HG03521 (cell line): ENCODE results near the gene ZNF780A.
"Not testable (repeated sequence)": the region's sequence is repeated elsewhere in the genome, so short reads cannot be mapped to it uniquely, and the experiment has no call there.

ENCODE experiments used
- ATAC-seq: cut with Tn5 transposase; IDR thresholded peaks from one replicate; pipeline ENCODE4 v1.9.1; 2021; ENCODE audit warnings: mild to moderate bottlenecking, moderate library complexity; ENCODE audit not compliant: unreplicated experiment

ZNF780A gene

DNA sequence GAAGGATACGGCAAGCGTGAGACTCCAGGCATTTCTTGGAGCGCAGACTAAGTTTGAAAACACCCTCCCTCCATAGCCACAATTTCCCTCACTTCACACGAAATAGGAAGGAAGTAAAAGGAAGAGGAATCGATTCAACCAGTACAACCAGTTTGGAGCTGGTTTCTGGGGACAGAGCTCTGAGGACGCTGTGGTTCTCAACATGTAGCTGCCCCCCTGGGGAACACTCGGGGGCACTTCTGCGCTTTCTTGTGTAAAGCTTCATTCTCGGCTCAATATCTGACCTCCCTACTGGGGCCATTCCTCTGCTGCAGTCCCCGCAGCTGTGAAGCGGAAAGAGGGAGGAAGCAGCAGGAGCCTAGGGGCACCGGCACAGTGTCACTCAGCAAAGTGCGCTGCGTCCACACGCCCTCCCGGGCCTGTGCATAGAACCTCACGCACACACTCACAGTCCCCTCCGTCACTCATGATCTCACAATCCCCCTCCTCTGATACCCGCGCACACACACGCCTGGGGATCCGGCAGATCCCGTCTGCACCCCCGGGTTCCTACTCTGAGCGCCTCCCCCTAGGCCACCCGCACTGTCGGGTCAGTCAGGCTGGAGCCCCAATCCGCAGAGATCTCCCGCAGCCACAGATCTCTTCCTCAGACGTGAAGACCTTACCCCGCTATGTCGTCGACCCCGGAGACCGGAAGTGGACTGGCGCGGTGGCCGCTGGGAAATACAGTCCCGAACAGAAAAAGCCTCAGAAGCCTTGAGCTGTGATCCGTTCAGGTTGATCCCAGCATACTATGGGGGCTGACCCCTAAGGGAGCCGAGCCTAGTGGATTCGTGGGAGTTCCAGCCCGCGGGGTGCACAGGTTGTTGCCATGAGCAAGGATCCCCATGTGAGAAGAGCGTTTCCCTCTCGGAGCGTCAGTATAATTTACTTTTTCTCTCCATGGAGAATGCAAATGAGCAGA lies at the start of gene ZNF780A:
Gene ZNF780A (minus strand): TSS at position 703 of the 964 bp plus-strand sequence. CDS start 6,190 bp downstream, outside the sequence.
- peak; percentile 55 for ATAC-seq

DNA sequence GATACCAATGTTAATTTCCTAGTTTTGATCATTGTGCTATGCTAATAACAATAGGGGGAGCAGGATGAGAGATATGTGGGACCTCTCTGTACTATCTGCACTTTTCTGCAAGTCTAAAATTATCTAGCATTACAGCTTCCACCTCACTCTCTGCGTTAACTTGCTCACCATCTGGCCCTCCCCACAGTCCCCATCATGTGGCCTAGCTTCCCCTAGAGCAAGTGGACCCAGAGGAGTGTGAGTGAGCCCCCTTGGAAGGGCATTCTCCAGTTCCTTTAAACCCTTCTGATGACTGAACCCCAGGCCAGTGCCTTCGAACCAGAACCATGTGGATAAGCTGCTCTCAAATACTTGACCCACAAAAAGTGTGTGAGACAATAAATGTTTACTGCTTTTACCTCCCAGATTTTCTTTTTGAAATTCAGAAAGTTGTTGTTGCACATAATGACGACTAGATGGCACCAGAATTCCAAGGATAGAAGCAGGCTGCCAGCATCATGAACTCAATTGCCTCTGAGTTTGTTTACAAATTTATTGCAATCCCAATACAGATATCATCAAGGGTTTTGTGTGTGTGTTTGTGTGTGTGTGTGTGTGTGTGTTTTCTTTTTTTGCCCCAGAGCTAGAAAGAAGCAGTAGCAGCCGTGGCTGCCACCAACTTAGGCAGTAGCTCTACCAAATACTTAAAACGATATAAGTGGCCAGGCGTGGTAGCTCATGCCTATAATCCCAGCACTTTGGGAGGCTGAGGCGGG lies 49.0 kb upstream of the ZNF780A start:
- ATAC-seq, result no peak

DNA sequence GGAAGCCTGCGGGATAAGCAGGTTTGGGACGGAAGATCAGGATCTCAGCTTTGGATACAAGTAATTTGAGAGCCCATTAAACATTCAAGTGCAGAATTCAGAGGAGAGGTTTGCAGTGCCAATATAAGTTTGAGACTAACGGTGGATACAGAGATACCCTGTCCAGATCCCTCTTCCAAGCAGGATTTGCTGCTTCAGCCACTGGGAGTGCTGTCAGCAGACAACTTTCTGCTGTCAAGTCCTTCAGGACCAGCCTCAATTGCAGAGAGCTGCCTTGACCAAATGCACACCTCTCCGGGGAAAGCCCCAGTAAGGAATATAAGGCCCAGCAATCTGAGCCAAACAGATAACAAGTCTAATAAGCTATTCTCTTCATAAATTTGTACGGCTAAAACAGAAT lies 46.1 kb upstream of the ZNF780A start:
- ATAC-seq, result no peak

DNA sequence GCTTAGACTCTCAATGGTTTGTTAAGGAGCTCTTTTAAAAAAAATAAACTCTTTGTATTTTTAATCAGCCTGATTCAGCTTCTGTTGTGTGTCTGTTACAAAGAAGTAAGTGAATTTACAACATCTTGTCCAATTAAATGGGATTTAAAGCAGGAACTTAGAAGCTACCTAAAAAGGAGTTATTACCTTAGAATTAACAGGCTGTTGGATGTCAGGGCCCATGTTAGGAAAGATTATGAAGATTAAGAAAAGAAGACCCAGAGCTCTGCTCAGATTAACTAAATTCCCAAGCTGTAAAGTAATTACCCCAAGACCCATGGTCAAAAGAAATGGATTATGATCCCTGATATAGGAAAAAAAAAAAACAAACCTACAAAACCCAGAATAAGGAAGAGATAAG lies 44.1 kb upstream of the ZNF780A start:
- ATAC-seq, result no peak

DNA sequence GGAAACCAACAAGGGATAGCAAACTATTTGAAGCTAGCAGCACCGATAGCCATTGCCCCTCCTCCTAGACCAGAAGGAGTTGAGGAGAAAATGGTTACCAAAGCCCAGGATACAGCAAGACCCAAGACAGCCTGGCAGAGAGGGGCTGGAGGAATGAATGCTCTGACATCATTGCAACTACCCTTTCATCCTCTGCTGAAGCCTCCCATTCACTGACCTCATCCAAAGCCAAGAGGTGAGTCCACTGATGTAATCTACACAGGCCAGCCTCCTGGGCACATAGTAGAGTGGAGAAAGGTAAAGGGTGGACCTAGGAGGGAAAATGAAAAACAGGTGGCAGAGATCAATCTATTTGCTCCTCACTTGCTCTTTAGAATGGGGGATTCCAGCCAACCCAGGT lies 42.7 kb upstream of the ZNF780A start:
- ATAC-seq, result no peak

DNA sequence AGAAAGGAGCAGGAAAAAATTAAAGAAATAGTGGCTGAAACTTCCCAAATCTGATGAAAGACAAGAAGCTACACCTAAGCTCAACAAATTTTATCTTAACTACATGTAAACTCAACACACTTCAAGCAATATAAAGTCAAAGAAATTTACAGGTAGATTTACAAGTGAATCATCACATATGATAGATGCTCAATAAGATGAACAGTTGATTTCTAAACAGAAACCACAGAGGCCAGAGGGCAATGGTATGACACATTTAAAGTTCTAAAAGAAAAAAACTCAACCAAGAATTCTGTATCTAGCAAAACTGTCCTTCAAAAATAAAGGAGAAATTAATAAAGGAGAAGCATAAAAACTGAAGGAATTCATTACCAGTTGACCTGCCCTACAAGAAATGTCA lies 39.3 kb upstream of the ZNF780A start:
- no peak for ATAC-seq

DNA sequence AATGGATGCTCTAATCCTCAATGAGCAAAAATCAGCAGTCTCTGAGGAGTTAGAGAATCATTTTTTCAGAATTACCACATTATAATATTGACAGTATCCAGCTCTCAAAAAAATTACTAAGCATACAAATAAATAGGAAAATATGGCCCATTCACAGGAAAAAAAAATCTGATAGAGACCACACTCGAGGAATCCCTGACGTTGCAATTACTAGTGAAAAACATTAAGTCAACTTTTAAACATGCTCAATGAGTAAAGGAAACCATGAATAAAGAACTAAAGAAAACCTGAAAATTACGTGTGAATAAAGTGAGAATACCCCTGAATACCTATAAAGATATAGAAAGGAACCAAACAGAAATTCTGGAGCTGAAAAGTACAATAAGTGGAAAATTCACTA lies 38.7 kb upstream of the ZNF780A start:
- no peak for ATAC-seq

DNA sequence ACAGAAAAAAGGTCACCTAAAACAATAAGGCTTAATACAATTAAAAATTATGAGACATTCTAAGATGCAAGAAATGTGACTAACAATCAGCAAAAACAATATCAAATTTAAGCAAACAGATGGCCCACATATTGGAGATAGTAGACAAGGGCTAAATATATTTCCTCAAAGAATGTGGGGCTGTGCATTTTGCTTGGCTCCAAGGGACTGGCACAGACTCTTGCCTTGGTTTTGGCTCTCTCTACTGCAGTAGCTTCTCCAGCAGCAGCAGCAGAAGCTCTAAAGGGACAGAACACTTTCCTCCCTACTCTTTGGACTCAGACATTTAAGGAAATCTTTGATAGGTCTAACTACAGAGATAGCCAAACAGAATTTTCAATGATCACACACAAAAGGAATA lies 38.2 kb upstream of the ZNF780A start:
- no peak for ATAC-seq

DNA sequence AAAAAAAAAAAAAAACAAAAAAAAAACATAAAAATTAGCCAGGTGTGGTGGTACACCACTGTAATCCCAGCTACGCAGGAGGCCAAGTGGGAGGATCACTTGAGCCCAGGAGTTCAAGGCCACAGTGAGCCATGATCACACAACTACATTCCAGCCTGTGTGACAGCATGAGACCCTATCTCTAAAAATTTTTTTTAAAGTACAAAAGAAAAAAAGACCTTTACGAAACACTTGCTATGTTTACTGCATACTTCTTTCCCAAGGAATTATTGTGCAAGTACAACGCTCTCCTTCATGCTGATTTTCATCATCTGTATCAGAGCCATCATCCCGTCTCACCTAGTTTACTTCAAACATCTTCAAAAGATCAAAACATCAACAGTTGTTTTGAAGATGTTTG lies 28.6 kb upstream of the ZNF780A start:
- ATAC-seq, result no peak

DNA sequence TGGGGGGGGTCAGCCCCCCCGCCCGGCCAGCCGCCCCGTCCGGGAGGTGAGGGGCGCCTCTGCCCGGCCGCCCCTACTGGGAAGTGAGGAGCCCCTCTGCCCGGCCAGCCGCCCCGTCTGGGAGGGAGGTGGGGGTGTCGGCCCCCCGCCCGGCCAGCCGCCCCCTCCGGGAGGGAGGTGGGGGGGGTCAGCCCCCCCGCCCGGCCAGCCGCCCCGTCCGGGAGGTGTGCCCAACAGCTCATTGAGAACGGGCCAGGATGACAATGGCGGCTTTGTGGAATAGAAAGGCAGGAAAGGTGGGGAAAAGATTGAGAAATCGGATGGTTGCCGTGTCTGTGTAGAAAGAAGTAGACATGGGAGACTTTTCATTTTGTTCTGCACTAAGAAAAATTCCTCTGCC lies 27.9 kb upstream of the ZNF780A start:
- not testable (repeated sequence) for ATAC-seq

DNA sequence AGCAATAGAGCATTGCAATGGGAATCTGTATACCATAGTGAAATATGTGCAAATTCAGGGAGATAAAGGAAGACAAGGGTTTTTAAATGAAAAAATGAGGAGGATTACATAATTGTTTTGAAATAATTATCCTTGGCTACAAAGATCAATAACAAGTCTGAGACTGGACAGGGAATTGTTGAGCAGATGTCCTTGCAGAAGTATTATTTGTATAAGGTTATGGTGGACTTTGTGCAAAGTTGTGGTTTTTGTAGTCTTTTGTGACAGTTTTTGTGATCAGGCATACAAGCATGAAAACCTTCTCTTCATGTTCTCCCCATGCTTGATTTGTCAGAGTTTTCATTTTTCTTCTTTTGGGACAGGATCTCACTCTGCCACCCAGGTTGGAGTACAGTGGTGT lies 25.3 kb upstream of the ZNF780A start:
- no peak for ATAC-seq

DNA sequence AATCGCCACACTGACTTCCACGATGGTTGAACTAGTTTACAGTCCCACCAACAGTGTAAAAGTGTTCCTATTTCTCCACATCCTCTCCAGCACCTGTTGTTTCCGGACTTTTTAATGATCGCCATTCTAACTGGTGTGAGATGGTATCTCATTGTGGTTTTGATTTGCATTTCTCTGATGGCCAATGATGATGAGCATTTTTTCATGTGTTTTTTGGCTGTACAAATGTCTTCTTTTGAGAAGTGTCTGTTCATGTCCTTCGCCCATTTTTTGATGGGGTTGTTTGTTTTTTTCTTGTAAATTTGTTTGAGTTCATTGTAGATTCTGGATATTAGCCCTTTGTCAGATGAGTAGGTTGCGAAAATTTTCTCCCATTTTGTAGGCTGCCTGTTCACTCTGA lies 23.4 kb upstream of the ZNF780A start:
- not testable (repeated sequence) for ATAC-seq

DNA sequence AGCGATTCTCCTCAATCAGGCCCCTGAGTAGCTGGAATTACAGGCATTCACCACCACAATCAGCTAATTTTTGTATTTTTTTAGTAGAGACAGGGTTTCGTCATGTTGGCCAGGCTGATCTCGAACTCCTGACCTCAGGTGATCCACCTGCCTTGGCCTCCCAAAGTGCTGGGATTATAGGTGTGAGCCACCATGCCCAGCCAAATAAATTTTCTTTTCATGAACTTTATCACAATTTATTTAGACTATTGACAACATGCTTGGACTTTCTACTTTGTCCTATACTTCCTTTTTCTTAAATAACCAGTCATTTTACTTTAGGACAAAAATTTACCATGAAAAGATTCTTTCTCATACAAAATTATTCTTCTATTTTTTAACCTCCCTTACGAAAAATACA lies 21.5 kb upstream of the ZNF780A start:
- ATAC-seq, result not testable (repeated sequence)

DNA sequence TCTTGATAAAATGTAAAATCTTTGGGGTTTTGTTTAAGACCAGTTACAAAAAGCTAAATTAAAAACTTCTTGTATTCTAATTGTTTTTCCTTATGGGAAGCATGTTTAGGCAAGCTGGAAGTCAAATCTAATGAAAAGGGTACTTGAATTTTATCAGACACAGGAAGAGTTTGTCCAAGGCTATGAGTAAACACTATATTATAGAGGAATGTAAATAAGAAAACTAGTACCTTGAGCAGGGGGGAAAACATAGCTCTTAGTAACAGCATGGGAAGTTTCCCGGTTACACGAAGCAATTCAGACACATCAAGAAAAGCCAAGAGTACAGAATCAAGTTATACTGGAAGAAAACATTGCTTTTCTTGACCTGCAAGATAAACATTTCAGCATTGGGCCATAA lies 19.8 kb upstream of the ZNF780A start:
- no peak for ATAC-seq

DNA sequence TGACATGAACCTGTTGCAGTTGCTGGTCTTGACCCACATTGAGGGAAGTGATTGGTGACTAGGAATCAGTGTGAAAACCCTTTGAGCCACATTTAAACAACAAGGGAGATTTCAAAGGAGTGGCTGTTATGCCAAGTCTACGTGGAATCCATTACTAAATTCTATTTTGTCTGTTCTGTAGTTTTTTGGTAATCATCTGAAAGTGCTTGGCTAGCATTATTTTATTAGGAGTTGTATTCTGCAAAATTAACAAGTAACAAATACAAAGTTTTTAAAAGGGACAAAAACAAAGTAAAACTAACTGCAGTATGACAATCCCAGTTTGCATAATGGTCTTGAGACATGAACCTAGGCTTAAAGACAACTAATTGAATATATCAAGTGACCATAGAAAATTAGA lies 14.0 kb upstream of the ZNF780A start:
- no peak for ATAC-seq

DNA sequence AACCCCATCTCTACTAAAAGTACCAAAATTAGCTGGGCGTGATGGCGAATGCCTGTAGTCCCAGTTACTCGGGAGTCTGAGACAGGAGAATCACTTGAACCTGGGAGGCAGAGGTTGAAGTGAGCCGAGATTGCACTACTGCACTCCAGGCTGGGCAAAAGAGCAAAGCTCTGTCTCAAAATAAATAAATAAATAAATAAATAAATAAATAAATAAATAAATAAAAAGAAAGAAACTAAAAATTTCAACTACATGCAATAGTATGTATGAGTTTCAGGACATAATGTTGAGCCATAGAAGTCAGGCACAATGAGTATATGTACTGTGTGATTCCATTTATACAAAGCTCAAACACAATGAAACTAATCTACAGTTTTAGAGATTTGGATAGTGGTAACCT lies 12.9 kb upstream of the ZNF780A start:
- ATAC-seq, result no peak

DNA sequence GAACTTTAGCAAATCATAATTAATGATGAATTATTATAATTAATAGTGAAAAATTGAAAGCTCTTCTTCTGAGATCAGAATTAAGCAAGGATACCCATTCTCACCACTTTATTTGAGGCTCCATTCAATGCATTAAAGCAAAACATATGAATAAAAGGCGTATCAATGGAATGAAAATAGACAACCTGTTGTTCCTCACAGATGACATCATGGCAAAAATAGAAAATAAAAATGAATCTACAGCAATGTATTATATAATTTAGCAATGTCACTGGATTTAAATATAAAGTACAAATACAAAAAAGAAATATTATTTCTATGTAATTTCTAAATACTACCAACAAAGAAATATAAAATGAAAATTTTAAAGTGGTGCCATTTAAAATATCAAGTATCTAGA lies 11.1 kb upstream of the ZNF780A start:
- ATAC-seq, result no peak

DNA sequence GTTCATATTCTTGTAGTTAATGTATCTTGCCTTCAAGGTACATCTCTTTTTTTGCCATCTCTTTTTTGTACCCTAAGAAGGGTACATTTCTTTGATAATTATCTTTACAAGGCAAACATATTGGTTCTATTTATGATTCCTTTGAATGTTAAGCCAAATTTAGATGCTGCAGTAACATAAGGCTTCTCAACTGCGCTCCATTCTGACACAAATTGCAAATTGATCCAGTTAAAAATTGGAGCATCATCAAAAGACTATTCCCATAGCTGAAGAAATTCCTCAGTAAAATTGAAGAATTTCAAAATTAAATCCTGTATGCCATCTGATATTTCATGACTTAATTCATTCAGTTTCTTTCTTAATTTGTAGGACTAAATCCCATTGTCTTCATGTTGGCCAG lies 2.7 kb upstream of the ZNF780A start:
- ATAC-seq, result no peak

DNA sequence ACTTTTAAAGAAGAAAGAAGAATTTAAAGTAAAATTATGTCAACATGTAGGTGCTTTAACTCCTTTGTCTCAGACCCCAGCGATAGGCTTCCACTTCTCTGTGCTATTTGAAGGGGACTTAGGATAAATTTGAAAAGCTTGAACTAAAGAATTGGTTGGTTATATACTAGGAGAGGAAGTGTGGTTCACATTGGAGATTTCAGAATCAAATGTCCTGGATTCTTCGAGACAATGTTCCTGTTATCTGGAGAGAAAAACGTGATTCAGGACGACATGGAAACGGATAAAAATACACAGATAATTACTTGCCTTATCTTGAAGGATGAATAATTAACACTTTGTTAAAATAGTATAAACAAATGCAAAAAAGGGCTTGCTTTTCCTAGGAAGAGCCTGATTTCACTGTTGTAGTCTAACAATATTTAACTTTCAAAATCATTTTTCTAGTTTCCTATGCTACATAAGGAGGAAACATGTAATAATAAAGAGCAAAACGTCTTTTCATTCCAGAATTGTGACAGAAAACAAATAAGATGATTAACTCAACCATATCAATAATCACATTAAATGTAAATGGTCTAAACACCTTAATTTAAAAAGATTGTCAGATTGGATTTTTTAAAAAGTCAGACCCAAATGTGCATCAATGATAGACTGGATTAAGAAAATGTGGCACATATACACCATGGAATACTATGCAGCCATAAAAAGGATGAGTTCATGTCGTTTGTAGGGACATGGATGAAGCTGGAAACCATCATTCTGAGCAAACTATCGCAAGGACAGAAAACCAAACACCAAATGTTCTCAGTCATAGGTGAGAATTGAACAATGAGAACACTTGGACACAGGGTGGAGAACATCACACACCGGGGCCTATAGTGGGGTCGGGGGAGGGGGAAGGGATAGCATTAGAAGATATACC lies 724 bp upstream of the ZNF780A start:
- ATAC-seq, result no peak

DNA sequence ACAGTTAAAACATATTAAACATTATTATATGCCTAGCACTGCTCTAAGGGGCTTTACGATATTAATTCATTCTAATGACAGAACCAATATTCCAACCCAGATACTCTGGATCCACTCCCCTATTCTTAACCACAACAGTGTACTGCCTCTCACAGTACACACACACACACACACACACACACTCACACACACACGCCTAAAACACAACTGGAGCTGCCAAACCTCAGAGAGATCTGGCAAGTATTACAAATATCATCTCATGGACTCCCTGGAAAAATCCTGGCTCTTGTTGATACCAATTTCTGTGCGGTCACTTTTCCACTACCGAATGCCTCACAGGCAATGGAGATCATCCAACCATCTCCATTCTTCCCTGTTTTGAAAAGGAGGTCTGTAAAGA lies 1.3 kb downstream of the ZNF780A start:
- no peak for ATAC-seq
